GM12873 (cell line): ENCODE measurements around the gene GIPC3.

Source experiments
- TF ChIP-seq, protein P1 (sequence below): IDR thresholded peaks from 2 replicates; pipeline ENCODE4 v1.5.1; 2012; ENCODE audit warnings: low read depth, mild to moderate bottlenecking, moderate library complexity, low read length, control low read depth; ENCODE audit not compliant: insufficient read depth; ENCODE audit errors: missing control alignments

Gene GIPC3

DNA sequence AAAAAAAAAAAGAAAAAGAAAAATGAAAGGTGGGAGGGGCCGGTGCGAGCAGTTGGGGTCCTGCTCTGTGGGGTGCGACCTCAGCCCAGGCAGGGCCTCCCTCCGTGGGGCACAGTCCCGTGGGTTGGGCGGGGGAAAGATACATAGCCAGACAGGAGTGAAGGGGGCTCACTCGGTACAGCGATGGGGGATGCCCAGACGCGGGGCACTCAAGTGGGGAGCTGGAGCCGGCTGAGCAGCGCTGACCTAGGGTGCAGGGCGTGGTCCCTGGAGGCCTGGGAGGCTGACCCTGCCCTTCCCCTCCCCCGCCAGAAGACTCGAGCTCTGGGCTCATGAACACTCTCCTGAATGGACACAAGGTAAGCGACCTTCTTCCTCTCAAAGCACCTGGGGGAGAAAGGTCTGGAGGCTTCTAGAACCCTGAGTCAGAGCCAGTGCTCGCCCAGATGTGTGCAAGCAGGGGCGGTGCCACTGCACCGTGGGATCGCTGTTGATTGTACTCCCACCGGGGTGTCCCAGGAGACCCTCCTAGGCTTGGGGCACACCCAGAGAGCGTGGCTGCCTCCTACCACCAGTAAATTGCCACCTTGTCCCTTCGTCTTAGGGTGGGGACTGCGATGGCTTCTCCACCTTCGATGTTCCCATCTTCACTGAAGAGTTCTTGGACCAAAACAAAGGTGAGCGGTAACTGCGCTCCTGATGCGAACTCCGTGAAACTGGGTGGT lies 9.2 kb upstream of the GIPC3 start:
- TF ChIP-seq, protein P1, sequence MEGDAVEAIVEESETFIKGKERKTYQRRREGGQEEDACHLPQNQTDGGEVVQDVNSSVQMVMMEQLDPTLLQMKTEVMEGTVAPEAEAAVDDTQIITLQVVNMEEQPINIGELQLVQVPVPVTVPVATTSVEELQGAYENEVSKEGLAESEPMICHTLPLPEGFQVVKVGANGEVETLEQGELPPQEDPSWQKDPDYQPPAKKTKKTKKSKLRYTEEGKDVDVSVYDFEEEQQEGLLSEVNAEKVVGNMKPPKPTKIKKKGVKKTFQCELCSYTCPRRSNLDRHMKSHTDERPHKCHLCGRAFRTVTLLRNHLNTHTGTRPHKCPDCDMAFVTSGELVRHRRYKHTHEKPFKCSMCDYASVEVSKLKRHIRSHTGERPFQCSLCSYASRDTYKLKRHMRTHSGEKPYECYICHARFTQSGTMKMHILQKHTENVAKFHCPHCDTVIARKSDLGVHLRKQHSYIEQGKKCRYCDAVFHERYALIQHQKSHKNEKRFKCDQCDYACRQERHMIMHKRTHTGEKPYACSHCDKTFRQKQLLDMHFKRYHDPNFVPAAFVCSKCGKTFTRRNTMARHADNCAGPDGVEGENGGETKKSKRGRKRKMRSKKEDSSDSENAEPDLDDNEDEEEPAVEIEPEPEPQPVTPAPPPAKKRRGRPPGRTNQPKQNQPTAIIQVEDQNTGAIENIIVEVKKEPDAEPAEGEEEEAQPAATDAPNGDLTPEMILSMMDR = no peak

GRCh38 chr19:3576696-3577443 lies 8.4 kb upstream of the GIPC3 start:
- TF ChIP-seq, protein P1 = no peak

DNA sequence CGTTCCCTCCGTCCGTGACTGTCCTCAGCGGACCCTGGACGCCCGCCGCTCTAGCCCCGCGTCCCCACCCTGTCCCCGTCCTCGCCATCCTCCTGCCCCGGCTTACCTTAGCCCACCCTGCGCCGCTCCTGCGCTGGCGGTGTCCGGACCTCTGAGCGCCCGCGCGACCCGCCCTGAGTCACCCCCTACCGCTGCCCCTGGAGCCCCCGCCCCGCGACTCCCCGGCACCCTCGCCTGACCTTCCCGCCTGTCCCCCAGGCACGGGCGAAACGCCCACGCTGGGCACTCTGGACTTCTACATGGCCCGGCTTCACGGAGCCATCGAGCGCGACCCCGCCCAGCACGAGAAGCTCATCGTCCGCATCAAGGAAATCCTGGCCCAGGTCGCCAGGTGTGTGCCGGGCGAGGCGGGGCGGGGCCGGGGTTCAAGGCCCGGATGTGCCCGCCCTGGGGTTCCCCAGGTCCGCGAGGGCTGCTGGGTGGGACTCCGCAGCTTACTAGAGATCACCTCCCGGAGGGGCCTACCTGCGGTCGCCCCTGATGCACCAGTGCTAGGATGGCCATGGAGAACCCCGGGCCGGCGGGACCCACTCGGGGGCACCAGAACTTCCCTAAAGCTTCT lies 7.4 kb upstream of the GIPC3 start:
- TF ChIP-seq, protein P1 = no peak

- TF ChIP-seq, protein P1 = no peak
These were observed 6.9 kb upstream of the GIPC3 start for GRCh38 chr19:3578390-3578789.

DNA sequence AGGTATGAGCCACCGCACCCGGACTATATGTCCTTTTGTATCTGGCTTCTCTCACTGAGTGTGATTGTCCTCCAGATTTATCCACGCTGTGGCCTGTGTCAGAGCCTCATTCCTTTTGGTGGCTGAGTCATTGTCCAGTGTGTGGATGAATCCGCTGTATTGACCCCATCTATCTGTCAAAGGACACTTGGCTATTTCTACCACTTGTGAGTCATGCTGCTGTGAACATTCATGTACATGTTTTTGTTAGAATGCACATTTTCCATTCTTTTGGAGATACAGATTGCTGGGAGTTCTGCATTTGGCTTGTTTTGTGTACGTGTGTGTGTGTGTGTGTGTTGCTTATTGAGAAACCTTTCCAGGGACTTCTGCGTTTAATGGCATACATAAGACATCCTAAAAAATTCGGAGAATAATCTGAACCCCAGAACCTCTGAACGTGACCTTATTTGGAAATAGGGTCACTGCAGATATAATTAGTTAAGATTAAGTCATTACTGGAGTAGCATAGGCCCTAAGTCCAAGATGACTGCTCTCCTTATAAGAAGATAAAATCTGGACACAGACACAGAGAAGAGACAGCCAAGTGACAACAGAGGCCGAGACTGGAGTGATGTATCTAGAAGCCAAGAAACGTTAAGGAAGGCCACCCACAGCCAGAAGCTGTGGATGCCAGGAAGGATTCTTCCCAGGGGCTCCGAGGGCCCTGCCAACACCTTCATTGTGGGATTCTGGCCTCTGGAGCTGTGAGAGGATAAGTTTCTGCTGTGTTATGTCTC lies 4.9 kb upstream of the GIPC3 start:
- TF ChIP-seq, protein P1 = no peak

GRCh38 chr19:3586127-3586626 lies 899 bp downstream of the GIPC3 start:
- TF ChIP-seq, protein P1 = peak; percentile 60
